PC-9 (cell line): ENCODE data around the gene RTF1.

ENCODE experiments used
- EZH2 ChIP-seq: fragments of 200-600 bp; sonication (generic); IDR thresholded peaks from 2 replicates; pipeline ENCODE4 v1.8.0; 2017; ENCODE audit warnings: antibody characterized with exemption, low read depth
- TF ChIP-seq, protein P1 (sequence below): fragments of 200-600 bp; sonication (generic); conservative IDR thresholded peaks from 2 replicates; pipeline ENCODE4 v1.6.1; 2017; ENCODE audit warnings: mixed run types, antibody characterized with exemption, mild to moderate bottlenecking, moderate library complexity

- TF ChIP-seq, protein P1, sequence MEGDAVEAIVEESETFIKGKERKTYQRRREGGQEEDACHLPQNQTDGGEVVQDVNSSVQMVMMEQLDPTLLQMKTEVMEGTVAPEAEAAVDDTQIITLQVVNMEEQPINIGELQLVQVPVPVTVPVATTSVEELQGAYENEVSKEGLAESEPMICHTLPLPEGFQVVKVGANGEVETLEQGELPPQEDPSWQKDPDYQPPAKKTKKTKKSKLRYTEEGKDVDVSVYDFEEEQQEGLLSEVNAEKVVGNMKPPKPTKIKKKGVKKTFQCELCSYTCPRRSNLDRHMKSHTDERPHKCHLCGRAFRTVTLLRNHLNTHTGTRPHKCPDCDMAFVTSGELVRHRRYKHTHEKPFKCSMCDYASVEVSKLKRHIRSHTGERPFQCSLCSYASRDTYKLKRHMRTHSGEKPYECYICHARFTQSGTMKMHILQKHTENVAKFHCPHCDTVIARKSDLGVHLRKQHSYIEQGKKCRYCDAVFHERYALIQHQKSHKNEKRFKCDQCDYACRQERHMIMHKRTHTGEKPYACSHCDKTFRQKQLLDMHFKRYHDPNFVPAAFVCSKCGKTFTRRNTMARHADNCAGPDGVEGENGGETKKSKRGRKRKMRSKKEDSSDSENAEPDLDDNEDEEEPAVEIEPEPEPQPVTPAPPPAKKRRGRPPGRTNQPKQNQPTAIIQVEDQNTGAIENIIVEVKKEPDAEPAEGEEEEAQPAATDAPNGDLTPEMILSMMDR: no peak
- TF ChIP-seq EZH2: no peak
These were observed 76.5 kb downstream of the RTF1 start, which contains the start of gene ITPKA for GRCh38 chr15:41493205-41493901.
